GM12801 (cell line): ENCODE measurements around the gene CUX1.

Experiments
- TF ChIP-seq, protein P1 (sequence below): IDR thresholded peaks from one replicate; pipeline ENCODE4 v1.5.1; 2011; ENCODE audit warnings: control low read depth; ENCODE audit not compliant: insufficient read length; ENCODE audit errors: extremely low read depth

The CUX1 gene

DNA sequence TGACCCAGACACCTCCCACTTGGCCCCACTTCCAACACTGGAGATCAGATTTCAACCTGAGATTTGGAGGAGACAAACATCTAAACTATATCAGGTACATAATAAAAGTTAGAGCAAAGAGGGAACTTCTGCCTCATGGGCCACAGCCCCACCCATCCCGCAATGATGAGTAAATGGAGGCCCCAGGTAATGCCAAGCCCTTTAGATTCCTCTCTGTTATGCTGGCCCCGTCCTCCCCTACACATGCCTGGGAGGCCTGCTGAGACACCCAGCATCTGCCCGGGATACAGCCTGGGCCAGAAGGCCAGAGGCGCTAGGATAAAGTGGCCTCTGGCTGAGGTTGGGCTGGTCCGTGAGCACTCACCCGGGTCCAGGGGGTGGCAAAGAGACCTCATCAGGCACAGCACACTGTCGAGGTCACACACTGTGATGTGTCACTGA lies 283.7 kb downstream of the CUX1 start:
- TF ChIP-seq, protein P1, sequence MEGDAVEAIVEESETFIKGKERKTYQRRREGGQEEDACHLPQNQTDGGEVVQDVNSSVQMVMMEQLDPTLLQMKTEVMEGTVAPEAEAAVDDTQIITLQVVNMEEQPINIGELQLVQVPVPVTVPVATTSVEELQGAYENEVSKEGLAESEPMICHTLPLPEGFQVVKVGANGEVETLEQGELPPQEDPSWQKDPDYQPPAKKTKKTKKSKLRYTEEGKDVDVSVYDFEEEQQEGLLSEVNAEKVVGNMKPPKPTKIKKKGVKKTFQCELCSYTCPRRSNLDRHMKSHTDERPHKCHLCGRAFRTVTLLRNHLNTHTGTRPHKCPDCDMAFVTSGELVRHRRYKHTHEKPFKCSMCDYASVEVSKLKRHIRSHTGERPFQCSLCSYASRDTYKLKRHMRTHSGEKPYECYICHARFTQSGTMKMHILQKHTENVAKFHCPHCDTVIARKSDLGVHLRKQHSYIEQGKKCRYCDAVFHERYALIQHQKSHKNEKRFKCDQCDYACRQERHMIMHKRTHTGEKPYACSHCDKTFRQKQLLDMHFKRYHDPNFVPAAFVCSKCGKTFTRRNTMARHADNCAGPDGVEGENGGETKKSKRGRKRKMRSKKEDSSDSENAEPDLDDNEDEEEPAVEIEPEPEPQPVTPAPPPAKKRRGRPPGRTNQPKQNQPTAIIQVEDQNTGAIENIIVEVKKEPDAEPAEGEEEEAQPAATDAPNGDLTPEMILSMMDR, result no peak

DNA sequence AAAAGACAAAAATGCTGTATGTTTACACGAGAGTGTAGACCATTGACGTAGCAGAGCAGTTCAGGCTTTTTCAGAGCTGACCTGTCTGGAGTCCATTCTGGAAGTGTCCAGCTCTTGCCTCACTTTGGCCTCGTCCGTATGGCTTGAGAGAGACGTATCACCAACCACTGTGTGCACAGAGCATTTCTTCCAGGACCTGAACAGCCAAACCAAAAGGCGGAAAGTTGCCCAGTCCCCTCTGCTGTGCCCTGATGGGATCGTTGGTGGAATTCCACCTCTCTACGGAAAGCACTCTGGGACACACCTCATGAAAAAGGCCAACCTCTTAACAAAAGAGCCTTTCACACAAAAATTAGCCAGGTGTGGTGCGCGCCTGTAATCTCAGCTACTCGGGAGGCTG lies 284.5 kb downstream of the CUX1 start:
- TF ChIP-seq, protein P1, result no peak

DNA sequence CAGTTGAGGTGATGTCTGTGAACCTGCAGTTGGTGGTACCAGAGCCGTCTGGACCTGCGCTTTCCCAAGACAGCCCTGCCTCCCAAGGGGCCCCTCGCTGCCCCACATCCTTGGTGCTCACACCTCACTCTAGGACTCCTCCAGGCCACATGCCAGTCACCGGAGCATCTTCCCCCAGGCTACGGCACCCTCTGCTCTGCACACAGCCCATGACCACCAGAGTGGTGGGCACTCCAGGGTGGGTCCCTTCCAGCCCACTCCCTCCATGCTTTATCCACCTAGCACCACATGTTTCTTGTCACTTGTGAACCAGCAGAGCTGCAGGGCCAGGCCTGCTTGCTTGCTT lies 285.6 kb downstream of the CUX1 start:
- TF ChIP-seq, protein P1, result no peak

DNA sequence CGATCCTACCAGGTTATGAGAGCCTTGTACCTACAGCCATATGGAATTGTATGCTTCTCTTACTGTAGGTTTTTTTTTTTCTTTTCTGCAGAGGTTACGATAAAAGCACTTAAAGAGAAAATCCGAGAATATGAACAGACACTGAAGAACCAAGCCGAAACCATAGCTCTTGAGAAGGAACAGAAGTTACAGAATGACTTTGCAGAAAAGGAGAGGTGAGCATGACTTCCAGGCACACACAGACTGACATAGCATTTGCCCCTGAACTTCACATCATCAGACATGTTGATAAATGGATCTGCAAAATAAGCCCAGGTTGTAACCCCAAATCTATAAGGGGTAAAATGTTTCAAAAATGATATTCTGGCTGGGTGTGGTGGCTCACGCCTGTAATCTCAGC lies 286.8 kb downstream of the CUX1 start:
- TF ChIP-seq, protein P1, result no peak

DNA sequence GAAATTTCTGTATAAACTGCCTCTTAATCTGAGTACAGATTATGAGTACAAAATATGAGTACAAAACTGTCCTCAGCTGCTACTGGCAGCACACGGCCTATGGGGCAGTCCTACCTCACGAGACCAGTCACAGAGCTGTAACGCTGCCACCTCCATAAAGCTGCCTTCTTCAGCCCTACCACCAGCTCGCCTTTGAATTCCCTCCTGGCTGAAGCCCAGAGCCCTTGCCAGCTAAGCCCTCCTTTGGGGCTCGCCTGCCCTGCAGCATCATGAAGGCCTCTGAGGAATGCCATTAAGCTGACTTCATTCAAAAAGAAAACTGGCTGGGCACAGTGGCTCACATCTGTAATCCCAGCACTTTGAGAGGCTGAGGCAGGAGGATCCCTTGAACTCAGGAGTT lies 289.2 kb downstream of the CUX1 start:
- TF ChIP-seq, protein P1, result no peak

DNA sequence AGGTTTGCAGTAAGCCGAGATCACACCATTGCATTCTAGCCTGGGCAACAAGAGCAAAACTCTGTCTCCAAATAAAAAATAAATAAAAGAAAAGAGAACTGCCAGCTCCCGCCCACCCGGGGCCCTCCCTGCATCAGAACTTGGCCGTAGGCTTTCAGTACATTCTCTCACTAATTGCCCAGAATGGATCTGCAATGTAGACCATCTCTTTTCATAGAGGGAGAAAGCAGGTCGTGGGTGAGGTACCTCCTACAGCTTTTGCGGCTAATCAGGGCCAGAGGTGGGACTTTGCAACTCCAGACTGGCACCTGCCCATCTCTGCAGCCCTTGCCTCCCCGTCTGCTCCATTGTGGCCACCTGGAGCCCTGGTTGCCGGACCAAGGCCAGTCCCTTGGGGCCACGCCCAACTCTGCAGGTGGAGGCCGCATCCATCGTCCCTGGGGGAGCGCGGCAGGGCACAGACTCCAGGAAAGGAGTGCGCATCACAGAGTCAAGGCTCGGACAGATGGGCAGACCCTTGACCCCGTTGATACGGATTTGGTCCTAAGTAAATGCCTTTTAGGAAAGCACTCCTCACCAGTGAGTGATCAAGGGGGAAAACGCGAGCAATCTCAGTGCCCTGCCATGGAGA lies 290.2 kb downstream of the CUX1 start:
- TF ChIP-seq, protein P1, result no peak

DNA sequence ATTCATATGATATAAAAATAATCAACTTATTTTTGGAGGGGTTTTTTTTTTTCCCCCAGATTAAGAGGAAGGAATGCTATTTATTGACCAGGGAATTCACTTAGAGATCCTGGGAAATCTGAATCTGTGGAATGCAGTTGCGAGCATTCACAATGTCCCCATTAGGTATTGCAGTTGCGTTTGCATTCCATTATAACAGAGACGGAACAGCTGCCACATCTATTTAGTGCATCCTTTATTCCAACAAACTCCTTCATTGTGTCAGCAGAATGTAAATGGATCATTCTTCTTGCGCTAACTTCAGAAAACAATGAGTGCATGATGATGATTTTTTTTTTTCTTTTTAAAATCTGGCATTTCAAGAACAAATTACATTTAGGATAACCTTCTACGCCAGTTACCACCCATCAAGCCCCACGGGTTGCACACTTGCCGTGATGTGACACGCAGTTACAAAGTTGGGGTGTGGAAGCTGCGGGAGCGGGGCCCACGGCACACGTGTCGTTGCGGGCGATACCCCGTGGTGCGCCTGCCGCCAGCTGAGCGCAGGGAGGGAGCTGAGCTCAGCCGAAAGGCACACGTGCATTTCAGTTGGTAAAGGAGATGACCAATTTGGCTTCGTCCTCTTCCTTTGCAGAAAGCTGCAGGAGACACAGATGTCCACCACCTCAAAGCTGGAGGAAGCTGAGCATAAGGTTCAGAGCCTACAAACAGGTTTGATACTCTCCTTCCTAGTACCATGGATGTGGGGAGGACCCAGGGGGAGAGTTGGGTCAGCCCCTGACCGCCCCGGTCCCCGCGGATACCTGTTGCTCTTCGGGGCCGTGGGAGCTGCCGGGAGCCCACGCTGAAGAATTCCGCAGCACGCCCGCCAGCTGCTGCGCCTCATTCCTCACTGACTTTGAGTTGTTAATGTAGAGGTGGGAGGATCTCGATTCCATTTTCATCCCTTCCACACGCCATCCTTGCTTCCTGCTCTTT lies 293.9 kb downstream of the CUX1 start:
- TF ChIP-seq, protein P1, result no peak
